DND-41 (cell line): ENCODE results near the gene EPHB2.

Experiments
- ATAC-seq: fragments of 200-7000 bp; cut with Tn5 transposase; 3 replicates; pipeline ENCODE4 v1.9.1; 2021; ENCODE audit warnings: low read depth; ENCODE audit not compliant: insufficient read depth
- DNase-seq: peaks from one replicate; pipeline ENCODE4 v3.0.0-alpha.2; 2020
- H2AFZ ChIP-seq: 2 replicates; pipeline ENCODE4 v1.6.0; 2012; ENCODE audit warnings: low read depth, low read length
- H3K27ac ChIP-seq: 2 replicates; pipeline ENCODE4 v1.5.1; 2012; ENCODE audit warnings: low read length, inconsistent platforms
- H3K27me3 ChIP-seq: fragments of 200-600 bp; sonication (generic); 2 replicates; pipeline ENCODE4 v1.6.0; 2012; ENCODE audit warnings: low read length, mild to moderate bottlenecking, inconsistent platforms; ENCODE audit not compliant: insufficient read depth, poor library complexity
- H3K36me3 ChIP-seq: 2 replicates; pipeline ENCODE4 v1.5.1; 2012; ENCODE audit warnings: low read length, inconsistent platforms; ENCODE audit not compliant: insufficient read depth
- H3K4me1 ChIP-seq: 2 replicates; pipeline ENCODE4 v1.5.1; 2012; ENCODE audit warnings: mild to moderate bottlenecking, low read length; ENCODE audit not compliant: insufficient read depth
- H3K4me2 ChIP-seq: 2 replicates; pipeline ENCODE4 v1.6.0; 2012; ENCODE audit warnings: mild to moderate bottlenecking, moderate library complexity, low read length, inconsistent platforms; ENCODE audit not compliant: insufficient read depth
- H3K4me3 ChIP-seq, 2 experiments: fragments of 200-600 bp in 1 of 2; shearing (Covaris generic) in 1 of 2; 2 replicates each; pipeline ENCODE4 v1.5.1; 2012 to 2016; ENCODE audit warnings: inconsistent platforms in 2 of 2, low read length in 2 of 2, mild to moderate bottlenecking in 2 of 2, low read depth in 1 of 2, moderate library complexity in 1 of 2
- H3K79me2 ChIP-seq: 2 replicates; pipeline ENCODE4 v1.6.0; 2012; ENCODE audit warnings: low read length, inconsistent platforms; ENCODE audit not compliant: insufficient read depth
- H3K9ac ChIP-seq: 2 replicates; pipeline ENCODE4 v1.6.0; 2012; ENCODE audit warnings: low read depth, mild to moderate bottlenecking, inconsistent platforms, low read length, moderate library complexity
- H3K9me3 ChIP-seq: 2 replicates; pipeline ENCODE4 v1.5.1; 2012; ENCODE audit warnings: low read length, moderate library complexity, mild to moderate bottlenecking, inconsistent platforms; ENCODE audit not compliant: insufficient read depth, severe bottlenecking
- H4K20me1 ChIP-seq: 2 replicates; pipeline ENCODE4 v1.6.0; 2012; ENCODE audit warnings: low read length; ENCODE audit not compliant: insufficient read depth
- EZH2 ChIP-seq: IDR thresholded peaks from 3 replicates; pipeline ENCODE4 v1.6.1; 2012; ENCODE audit warnings: borderline replicate concordance, low read depth, mild to moderate bottlenecking, moderate library complexity, low read length, inconsistent platforms; ENCODE audit not compliant: severe bottlenecking
- TF ChIP-seq, protein P1 (sequence below): IDR thresholded peaks from 2 replicates; pipeline ENCODE4 v1.5.1; 2012; ENCODE audit warnings: borderline replicate concordance, low read length, moderate library complexity, mild to moderate bottlenecking; ENCODE audit not compliant: poor library complexity, severe bottlenecking; ENCODE audit errors: extremely low read depth

Gene EPHB2

DNA sequence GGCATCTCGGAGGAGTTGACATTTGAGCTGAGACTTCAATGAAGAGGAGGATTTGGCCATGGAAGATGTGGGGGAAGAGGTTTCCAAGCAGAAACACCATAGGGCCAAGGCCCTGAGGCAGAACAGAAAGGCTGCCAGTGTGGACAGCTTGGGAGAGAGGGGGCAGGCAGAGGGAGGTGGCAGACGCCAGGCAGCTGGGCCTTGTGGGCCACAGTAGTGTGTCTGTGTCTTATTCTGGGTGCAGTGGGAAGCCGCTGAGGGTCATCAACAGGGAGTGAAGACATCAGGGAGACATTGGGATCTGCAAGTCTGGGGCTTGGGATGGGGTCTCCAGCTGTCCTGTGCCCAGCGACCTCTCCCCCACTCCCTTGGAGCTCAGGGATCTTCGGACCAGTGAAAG lies 165.2 kb downstream of the EPHB2 start:
- no peaks in the 10 kb centered on the region for H3K4me1 ChIP-seq
- no peak for ATAC-seq
- peaks cover 29% of the 10 kb centered on the region for H3K27me3 ChIP-seq

DNA sequence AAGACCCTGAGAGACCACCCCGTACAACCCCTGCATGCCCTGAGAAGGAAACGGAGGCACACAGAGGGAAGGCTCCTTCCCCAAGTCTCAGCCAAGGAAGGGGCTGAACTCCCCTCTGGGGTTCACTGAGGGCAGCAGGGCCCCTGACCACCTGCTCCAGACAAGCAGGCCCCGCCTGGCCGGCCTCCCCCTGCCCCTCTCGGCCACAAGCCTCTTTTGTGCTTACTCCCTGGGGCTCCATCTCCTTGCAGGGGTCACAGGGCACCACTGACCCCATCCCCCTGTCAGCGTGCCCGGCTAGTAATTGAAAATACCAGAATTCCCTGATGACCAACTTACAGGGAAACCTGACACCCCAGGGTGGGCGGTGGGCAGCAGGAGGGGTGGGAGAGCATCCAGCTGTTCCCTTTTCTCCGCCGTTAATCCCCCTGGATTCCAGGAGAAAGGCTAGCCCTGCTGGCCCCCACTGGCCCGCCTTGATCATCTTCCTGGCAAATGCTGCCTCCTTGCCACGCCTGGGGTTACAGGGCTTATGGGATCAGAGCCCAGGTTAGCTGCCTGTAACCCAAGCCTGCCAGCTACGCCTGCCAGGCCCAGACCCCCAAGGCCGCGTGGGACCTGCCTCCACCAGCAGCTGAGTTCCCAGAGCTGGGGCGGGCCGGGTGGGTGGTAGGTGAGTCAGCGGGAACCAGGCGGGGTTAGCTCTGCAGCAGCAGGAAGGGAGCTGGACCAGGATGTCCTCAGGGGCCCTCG lies 165.9 kb downstream of the EPHB2 start:
- Histone ChIP-seq H3K4me1 (no peaks in the 10 kb centered on the region), H2AFZ (no peak overlapping the region), H3K79me2 (no peaks in the 10 kb centered on the region)

More for the DNA sequence above, 165.2 kb downstream of the EPHB2 start:
- Histone ChIP-seq H3K9me3 (no peaks in the 10 kb centered on the region), H3K79me2 (no peaks in the 10 kb centered on the region), H3K9ac (no peak overlapping the region), H2AFZ (no peak overlapping the region), H3K4me2 (no peak overlapping the region), H3K36me3 (no peaks in the 10 kb centered on the region), H4K20me1 (peaks cover 8% of the 10 kb centered on the region; the same call in 1 of the 2 replicates), H3K27ac (no peak overlapping the region), H3K4me3 (no peak overlapping the region)
- DNase-seq = no peak
- no peak for TF ChIP-seq EZH2
- TF ChIP-seq, protein P1, sequence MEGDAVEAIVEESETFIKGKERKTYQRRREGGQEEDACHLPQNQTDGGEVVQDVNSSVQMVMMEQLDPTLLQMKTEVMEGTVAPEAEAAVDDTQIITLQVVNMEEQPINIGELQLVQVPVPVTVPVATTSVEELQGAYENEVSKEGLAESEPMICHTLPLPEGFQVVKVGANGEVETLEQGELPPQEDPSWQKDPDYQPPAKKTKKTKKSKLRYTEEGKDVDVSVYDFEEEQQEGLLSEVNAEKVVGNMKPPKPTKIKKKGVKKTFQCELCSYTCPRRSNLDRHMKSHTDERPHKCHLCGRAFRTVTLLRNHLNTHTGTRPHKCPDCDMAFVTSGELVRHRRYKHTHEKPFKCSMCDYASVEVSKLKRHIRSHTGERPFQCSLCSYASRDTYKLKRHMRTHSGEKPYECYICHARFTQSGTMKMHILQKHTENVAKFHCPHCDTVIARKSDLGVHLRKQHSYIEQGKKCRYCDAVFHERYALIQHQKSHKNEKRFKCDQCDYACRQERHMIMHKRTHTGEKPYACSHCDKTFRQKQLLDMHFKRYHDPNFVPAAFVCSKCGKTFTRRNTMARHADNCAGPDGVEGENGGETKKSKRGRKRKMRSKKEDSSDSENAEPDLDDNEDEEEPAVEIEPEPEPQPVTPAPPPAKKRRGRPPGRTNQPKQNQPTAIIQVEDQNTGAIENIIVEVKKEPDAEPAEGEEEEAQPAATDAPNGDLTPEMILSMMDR = no peak

DNA sequence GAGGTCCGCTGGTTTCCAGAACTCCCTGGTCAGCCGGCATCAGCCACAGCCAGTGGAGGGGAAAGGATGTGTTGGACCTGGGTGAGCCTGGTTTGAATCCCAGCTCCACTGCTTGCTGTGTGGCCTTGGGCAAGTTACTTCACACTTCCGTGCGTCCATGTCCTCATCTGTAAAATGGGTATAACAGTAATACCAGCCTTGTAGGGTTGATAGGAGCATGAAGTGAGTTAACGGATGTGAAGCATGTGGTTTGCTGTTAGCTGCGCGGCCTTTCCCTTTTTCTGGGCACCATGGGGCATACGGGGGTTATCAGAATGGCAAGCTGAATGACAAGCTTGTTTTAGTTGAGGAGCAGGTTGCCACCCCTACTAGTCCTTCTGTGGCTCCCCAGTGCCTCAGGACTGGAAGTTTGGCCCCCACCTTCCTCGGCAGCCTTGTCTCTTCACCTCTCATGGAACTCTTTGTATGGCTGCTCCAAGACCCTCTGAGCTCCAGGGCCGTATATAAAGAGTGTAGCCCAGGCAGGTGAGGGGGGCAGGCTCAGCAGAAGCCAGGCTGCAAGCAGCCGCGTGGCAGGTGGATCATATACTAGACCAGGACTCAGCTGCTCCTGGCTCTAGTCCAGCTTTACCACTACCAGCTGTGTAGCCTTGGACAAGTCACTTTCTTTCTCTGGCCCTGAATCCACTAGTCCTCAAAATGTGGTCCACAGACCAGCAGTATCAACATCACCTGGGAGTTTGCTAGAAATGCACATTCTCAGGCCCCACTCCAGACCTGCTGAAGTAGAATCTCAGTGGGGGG lies 166.7 kb downstream of the EPHB2 start:
- Histone ChIP-seq H3K9ac (no peak overlapping the region), H3K79me2 (no peaks in the 10 kb centered on the region), H3K27ac (no peak overlapping the region), H3K4me3 (no peak overlapping the region), H3K9me3 (no peaks in the 10 kb centered on the region), H4K20me1 (peaks cover 8% of the 10 kb centered on the region; the same call in 1 of the 2 replicates), H3K4me1 (no peaks in the 10 kb centered on the region), H3K36me3 (no peaks in the 10 kb centered on the region), H2AFZ (no peak overlapping the region), H3K27me3 (peaks cover 29% of the 10 kb centered on the region), H3K4me2 (no peak overlapping the region)
- TF ChIP-seq, protein P1 = no peak
- TF ChIP-seq EZH2 = no peak
- no peak for DNase-seq
- ATAC-seq = no peak

More for the DNA sequence above, 165.9 kb downstream of the EPHB2 start:
- no peak overlapping the region for H3K27ac ChIP-seq
- H3K27me3 ChIP-seq = peaks cover 29% of the 10 kb centered on the region
- TF ChIP-seq, protein P1 = no peak
- TF ChIP-seq EZH2 = no peak
- no peak for ATAC-seq
- no peaks in the 10 kb centered on the region for H3K36me3 ChIP-seq
- no peak for DNase-seq
- no peak overlapping the region for H3K4me2 ChIP-seq
- H3K9me3 ChIP-seq = no peaks in the 10 kb centered on the region
- H4K20me1 ChIP-seq = peaks cover 8% of the 10 kb centered on the region; the same call in 1 of the 2 replicates
- no peak overlapping the region for H3K4me3 ChIP-seq
- H3K9ac ChIP-seq = no peak overlapping the region
